GM21529 (cell line): ENCODE data around the gene GRID1.

ENCODE experiments used
- ATAC-seq: cut with Tn5 transposase; IDR thresholded peaks from one replicate; pipeline ENCODE4 v1.9.1; 2021; ENCODE audit not compliant: unreplicated experiment

Gene GRID1

GRCh38 chr10:86316274-86316835 lies 50.2 kb downstream of the GRID1 start:
- ATAC-seq: no peak

- ATAC-seq: no peak
Measured at GRCh38 chr10:86315549-86315942, 51.0 kb downstream of the GRID1 start.

GRCh38 chr10:86314616-86315548 lies 51.7 kb downstream of the GRID1 start:
- no peak for ATAC-seq

- no peak for ATAC-seq
Measured at GRCh38 chr10:86313621-86314041, 53.0 kb downstream of the GRID1 start.

GRCh38 chr10:86312701-86313270 lies 53.8 kb downstream of the GRID1 start:
- no peak for ATAC-seq

GRCh38 chr10:86311906-86312305 lies 54.7 kb downstream of the GRID1 start:
- ATAC-seq: no peak

GRCh38 chr10:86311190-86311589 lies 55.4 kb downstream of the GRID1 start:
- no peak for ATAC-seq

- no peak for ATAC-seq
Measured at GRCh38 chr10:86310702-86311101, 55.9 kb downstream of the GRID1 start.

GRCh38 chr10:86310291-86310690 lies 56.3 kb downstream of the GRID1 start:
- no peak for ATAC-seq

- ATAC-seq: no peak
Measured at GRCh38 chr10:86308056-86308455, 58.5 kb downstream of the GRID1 start.

- no peak for ATAC-seq
Measured at GRCh38 chr10:86306628-86307278, 59.8 kb downstream of the GRID1 start.

- ATAC-seq: no peak
Measured at GRCh38 chr10:86305521-86305920, 61.1 kb downstream of the GRID1 start.

GRCh38 chr10:86304436-86304835 lies 62.2 kb downstream of the GRID1 start:
- ATAC-seq: no peak

GRCh38 chr10:86303626-86304025 lies 63.0 kb downstream of the GRID1 start:
- no peak for ATAC-seq

- ATAC-seq: no peak
Measured at GRCh38 chr10:86301971-86302370, 64.6 kb downstream of the GRID1 start.

- ATAC-seq: no peak
Measured at GRCh38 chr10:86300931-86301830, 65.4 kb downstream of the GRID1 start.

GRCh38 chr10:86300399-86300925 lies 66.1 kb downstream of the GRID1 start:
- ATAC-seq: no peak

- no peak for ATAC-seq
Measured at GRCh38 chr10:86299562-86299961, 67.0 kb downstream of the GRID1 start.

GRCh38 chr10:86298501-86299001 lies 68.0 kb downstream of the GRID1 start:
- no peak for ATAC-seq

- ATAC-seq: no peak
Measured at GRCh38 chr10:86295791-86296190, 70.8 kb downstream of the GRID1 start.
